Measurements from ENCODE around the gene GRIN2C.

Gene GRIN2C

DNA sequence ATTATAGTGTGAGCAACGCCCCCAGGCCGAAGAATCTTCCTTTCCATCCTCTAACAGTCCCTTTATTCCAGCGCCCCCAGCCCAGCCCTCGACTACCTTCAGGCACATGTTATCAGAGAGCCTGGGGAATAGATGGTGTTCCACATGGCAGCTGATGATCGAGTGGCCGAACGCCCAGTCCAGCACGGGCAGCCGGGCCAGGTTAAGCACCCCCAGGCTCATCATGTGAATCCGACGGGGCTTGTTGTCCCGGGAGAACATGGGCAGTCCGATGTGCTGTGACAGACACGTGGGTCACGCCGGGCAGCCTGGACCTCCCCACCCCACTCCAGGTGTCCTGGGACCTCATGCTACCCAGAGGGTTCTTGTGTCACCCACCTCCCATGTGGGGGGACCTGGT is 19.6 kb upstream of the GRIN2C start:
- ChIA-PET POLR2A (no interaction called here), CTCF (interaction anchor here (11.7 kb wide), 1 partner anchor 16 kb away, joined by 107 read pairs; no protein-coding TSS in a partner anchor)
- no peak for DNase-seq (ENCODE audit: extremely low spot score)
- TF ChIP-seq, protein P1, sequence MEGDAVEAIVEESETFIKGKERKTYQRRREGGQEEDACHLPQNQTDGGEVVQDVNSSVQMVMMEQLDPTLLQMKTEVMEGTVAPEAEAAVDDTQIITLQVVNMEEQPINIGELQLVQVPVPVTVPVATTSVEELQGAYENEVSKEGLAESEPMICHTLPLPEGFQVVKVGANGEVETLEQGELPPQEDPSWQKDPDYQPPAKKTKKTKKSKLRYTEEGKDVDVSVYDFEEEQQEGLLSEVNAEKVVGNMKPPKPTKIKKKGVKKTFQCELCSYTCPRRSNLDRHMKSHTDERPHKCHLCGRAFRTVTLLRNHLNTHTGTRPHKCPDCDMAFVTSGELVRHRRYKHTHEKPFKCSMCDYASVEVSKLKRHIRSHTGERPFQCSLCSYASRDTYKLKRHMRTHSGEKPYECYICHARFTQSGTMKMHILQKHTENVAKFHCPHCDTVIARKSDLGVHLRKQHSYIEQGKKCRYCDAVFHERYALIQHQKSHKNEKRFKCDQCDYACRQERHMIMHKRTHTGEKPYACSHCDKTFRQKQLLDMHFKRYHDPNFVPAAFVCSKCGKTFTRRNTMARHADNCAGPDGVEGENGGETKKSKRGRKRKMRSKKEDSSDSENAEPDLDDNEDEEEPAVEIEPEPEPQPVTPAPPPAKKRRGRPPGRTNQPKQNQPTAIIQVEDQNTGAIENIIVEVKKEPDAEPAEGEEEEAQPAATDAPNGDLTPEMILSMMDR (IDR thresholded peaks at IDR 0.05; ENCODE audit: control extremely low read depth, extremely low read depth, low read depth, missing control alignments): no peak

DNA sequence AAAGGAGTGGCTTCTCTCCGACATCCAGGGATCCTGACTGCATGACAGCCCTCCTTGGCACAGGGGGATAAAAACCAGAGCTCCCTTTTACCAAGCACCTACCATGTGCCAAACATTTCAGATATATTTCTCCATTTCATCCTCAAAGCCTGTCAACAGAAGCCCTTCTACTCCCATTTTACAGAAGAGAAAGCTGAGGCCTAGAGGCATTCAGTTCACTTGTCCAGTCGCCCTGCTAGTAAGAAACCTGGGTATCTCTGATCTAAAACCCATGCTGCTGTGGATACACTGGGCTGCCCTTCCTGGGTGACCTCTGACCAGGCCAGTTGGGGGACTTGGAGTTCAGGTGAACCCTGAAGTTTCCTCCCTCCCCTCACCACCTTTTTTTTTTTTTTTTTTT is 19.0 kb upstream of the GRIN2C start:
- TF ChIP-seq, protein P1 (IDR thresholded peaks at IDR 0.05; ENCODE audit: control extremely low read depth, extremely low read depth, low read depth, missing control alignments): no peak
- DNase-seq (ENCODE audit: extremely low spot score): no peak
- CTCF ChIA-PET: interaction anchor here (1.1 to 11.7 kb wide), 2 partner anchors 15 to 82 kb away, joined by 3 to 107 read pairs; no protein-coding TSS in a partner anchor
- POLR2A ChIA-PET: no interaction called here

DNA sequence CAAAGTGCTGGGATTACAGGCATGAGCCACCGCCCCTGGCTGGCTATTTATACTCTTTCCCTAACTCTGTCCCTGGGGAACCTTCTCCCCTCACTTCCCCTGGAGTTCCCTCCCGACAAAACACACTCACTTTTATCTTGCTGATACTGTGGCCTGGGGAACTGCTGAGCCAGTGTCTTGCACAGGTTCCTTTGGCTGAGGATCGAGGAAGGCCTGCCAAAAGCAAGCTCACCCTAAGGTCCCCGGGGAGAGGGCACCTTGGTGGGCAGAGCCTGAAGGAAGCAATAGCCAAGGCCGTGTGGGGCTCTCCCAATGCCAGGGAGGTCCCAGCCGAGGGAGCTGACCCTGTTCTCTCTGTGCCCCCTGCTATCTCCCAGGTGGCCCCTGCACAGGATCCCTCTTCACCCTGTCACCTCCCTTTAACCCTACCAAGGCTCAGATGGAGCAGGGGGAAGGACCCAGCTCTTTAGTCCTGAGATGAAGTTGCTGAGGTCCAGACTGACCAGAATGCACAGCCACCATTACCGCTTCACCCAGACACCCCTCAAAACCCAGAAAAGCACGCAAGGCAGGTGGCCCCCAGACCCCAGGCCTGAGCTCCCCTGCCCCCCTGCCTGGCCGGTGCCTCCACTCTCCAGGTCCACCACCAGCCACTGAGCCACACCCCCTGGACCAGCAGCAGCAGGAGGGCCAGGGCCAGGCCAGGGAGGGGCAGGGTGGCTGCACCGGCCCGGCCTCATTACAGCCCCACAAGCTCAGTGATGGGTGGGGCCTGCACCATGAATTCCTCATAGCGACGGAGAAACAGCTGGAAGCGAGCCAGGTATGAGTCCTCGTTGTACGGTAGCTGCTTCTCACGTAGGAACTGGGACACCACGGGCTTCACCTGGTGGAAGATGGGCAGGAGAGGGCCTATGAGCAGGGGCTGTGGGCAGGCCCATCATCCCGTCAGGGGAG is 18.2 kb upstream of the GRIN2C start:
- TF ChIP-seq, protein P1 (IDR thresholded peaks at IDR 0.05; ENCODE audit: control extremely low read depth, extremely low read depth, low read depth, missing control alignments): no peak
- POLR2A ChIA-PET: no interaction called here
- DNase-seq (ENCODE audit: extremely low spot score): no peak
- CTCF ChIA-PET: interaction anchor here (1.0 to 11.7 kb wide), 3 partner anchors 14 to 98 kb away, joined by 3 to 107 read pairs (median 3); no protein-coding TSS in a partner anchor

DNA sequence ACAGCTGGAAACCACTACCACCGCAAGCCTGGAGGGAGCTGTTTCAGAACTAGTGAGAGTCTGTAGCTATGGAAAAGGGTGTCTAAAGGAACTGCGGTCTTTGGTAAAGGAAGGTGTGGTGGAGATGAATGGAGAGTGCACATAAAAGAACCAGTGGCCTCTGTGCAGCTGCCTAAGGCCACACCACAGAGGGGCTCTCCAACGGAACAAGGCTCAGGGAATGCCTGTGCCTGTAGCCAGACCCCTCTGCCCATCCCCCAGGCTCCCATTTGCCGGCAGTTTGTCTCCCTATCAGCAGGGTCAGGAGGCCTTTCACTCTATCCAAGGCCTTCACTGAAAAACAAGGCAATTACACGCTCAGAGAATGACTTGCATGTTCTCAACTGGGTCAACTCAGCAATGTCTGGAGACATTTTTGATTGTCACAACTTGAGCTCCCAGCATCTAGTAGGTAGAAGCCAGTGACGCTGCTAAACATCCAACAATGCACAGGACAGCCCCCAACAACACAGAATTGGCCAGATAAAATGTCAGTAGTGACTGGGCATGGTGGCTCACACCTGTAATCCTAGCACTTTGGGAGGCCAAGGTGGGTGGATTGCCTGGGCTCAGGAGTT is 16.4 kb upstream of the GRIN2C start:
- POLR2A ChIA-PET: no interaction called here
- DNase-seq (ENCODE audit: extremely low spot score): no peak
- CTCF ChIA-PET: interaction anchor here (0.6 to 11.7 kb wide), 5 partner anchors 13 to 85 kb away, joined by 3 to 107 read pairs (median 3); no protein-coding TSS in a partner anchor
- TF ChIP-seq, protein P1 (IDR thresholded peaks at IDR 0.05; ENCODE audit: control extremely low read depth, extremely low read depth, low read depth, missing control alignments): no peak

DNA sequence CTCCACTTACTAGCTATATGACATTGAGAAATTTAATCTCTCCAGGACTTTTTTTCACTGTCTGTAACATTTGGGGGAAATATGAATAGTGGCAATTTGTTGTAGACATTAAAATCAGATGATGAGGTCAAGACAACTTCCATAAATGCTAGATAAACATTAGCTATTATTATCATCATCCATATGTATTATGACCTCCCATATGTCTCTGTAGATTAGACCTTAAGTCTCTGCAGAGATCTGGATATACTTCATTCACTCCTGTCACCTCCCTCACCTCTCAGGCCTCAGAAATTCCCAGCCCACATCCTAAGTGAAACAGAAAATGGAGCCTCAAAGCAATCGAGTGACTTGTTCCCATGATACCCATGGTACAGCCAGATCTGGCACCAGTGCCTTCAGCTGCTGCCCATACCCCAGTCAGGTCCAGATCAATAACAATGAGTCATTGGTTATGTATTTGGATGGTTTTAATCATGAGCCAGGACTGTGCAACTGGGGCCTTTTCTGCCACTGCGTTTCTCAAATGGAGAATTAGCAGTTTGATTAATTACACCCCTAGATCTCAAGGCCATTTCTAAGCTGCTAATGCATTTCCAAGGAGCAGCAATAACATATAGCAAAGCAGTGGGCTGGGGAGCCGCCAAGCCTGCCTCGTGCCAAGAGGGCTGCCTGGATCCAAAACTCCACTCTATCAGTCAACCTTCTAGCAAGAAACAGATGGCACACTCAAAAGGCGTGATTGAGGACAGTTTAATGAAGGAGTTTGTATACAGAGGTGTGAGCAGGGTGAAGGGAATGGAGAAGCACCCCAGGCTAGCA is 15.7 kb upstream of the GRIN2C start:
- ChIA-PET CTCF (interaction anchor here (0.6 to 11.7 kb wide), 6 partner anchors 12 to 84 kb away, joined by 3 to 107 read pairs (median 4); no protein-coding TSS in a partner anchor), POLR2A (no interaction called here)
- TF ChIP-seq, protein P1 (IDR thresholded peaks at IDR 0.05; ENCODE audit: control extremely low read depth, extremely low read depth, low read depth, missing control alignments): no peak
- DNase-seq (ENCODE audit: extremely low spot score): no peak

DNA sequence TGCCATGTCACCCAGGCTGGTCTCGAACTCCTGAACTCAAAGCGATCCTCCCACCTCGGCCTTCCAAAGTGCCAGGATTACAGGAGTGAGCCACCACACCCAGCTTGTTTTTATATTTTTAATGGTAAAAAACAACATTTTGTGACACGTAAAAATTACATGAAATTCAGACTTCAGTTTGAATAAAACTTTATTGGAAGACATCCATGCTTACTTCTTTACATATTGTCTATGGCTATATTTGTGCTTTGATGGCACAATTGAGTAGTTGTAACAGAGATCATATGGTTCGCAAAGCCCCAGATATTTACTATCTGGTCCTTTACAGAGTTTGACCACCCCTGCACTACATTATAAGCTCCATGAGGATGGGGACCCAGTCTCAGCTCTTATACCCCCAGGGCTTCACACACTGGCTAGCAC is 14.9 kb upstream of the GRIN2C start:
- ChIA-PET CTCF (interaction anchor here (1.5 to 11.7 kb wide), 3 partner anchors 11 to 83 kb away, joined by 6 to 107 read pairs (median 11); no protein-coding TSS in a partner anchor), POLR2A (no interaction called here)
- DNase-seq (ENCODE audit: extremely low spot score): no peak
- TF ChIP-seq, protein P1 (IDR thresholded peaks at IDR 0.05; ENCODE audit: control extremely low read depth, extremely low read depth, low read depth, missing control alignments): no peak
